ENCODE data around the gene PCDHGA12. TPM values are rescaled to one million over a fixed set of nuclear protein-coding genes. Genes with fewer than 3 reads are reported as not detected.

Gene PCDHGA12
- total RNA-seq, 1 experiment from 2014 or later, result 2.1 TPM

DNA sequence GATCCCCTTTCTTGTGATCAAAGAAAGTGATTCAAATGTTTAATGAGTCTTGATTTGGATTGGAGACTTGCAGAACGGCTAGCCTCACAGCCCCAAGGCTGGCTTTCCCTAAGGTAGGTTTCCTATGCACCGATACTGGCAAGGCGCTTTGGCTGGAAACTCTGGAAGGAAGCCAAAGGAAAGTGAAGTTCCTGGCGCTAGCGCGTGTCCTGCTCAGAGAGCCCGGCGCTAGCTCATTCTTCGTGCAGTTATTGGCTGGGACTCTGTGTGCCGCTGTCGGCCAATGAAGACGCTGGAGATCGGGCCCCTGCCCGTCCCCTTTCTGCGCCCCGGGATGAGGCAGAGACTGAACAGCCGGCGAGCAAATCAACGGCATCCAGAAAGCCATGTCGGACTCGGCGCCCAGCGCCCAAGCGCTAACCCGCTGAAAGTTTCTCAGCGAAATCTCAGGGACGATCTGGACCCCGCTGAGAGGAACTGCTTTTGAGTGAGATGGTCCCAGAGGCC is 45.4 kb downstream of the PCDHGA12 start, which contains the start of gene PCDHGC3 (continued):
- TF ChIP-seq, protein P1, sequence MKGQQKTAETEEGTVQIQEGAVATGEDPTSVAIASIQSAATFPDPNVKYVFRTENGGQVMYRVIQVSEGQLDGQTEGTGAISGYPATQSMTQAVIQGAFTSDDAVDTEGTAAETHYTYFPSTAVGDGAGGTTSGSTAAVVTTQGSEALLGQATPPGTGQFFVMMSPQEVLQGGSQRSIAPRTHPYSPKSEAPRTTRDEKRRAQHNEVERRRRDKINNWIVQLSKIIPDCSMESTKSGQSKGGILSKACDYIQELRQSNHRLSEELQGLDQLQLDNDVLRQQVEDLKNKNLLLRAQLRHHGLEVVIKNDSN (CRISPR knock-in tag; IDR thresholded peaks at IDR 0.05), result 0 out of 2 replicates have a peak, but pooled peaks have one; percentile 23
- TF ChIP-seq FOXJ3 (CRISPR knock-in tag; IDR thresholded peaks at IDR 0.05; ENCODE audit: borderline replicate concordance) (no peak), MYBL2 (CRISPR knock-in tag; IDR thresholded peaks at IDR 0.05) (no peak; the same call in 1 of the 2 replicates), NFATC4 (CRISPR knock-in tag; IDR thresholded peaks at IDR 0.05) (no peak), GABPB1 (CRISPR knock-in tag; IDR thresholded peaks at IDR 0.05) (no peak), SOX15 (CRISPR knock-in tag; IDR thresholded peaks at IDR 0.05) (no peak), ETV6 (CRISPR knock-in tag; IDR thresholded peaks at IDR 0.05) (peak; percentile 29; the same call in 1 of the 2 replicates)
- TF ChIP-seq, protein P2, sequence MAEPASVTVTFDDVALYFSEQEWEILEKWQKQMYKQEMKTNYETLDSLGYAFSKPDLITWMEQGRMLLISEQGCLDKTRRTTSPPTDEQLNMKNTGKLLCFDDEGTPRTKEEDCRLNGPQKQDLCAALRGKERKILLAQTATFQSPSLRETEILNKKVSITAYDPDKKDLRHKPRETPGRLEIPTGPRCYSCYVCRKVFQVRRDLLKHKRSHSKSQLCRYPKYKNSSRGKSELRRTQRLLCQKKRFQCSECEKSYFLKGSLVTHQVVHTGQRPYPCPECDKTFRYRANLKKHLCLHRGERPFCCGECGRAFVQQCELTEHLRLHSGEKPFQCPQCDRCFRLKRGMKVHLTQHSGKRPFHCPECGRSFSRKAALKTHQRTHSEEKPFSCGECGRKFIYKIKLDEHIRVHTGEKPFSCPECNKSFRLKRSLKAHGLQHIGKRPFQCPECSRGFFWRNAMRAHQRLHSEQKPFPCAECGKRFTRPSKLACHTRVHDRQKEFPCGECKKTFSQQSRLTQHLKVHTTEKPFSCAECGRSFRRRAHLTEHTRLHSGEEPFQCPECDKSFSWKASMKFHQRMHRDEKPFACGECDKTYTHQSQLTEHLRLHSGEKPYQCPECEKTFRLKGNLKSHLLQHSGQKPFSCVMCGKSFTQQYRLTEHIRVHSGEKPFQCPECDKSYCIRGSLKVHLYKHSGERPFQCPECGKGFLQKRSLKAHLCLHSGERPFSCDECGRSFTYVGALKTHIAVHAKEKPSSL (CRISPR knock-in tag; conservative IDR thresholded peaks at IDR 0.05), result no peak
- TF ChIP-seq, protein P3, sequence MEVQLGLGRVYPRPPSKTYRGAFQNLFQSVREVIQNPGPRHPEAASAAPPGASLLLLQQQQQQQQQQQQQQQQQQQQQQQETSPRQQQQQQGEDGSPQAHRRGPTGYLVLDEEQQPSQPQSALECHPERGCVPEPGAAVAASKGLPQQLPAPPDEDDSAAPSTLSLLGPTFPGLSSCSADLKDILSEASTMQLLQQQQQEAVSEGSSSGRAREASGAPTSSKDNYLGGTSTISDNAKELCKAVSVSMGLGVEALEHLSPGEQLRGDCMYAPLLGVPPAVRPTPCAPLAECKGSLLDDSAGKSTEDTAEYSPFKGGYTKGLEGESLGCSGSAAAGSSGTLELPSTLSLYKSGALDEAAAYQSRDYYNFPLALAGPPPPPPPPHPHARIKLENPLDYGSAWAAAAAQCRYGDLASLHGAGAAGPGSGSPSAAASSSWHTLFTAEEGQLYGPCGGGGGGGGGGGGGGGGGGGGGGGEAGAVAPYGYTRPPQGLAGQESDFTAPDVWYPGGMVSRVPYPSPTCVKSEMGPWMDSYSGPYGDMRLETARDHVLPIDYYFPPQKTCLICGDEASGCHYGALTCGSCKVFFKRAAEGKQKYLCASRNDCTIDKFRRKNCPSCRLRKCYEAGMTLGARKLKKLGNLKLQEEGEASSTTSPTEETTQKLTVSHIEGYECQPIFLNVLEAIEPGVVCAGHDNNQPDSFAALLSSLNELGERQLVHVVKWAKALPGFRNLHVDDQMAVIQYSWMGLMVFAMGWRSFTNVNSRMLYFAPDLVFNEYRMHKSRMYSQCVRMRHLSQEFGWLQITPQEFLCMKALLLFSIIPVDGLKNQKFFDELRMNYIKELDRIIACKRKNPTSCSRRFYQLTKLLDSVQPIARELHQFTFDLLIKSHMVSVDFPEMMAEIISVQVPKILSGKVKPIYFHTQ (CRISPR knock-in tag; IDR thresholded peaks at IDR 0.05), result no peak

DNA sequence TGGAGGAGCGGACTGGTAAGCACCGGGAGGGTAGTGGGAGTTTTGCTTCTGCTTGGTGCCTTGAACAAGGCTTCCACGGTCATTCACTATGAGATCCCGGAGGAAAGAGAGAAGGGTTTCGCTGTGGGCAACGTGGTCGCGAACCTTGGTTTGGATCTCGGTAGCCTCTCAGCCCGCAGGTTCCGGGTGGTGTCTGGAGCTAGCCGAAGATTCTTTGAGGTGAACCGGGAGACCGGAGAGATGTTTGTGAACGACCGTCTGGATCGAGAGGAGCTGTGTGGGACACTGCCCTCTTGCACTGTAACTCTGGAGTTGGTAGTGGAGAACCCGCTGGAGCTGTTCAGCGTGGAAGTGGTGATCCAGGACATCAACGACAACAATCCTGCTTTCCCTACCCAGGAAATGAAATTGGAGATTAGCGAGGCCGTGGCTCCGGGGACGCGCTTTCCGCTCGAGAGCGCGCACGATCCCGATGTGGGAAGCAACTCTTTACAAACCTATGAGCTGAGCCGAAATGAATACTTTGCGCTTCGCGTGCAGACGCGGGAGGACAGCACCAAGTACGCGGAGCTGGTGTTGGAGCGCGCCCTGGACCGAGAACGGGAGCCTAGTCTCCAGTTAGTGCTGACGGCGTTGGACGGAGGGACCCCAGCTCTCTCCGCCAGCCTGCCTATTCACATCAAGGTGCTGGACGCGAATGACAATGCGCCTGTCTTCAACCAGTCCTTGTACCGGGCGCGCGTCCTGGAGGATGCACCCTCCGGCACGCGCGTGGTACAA is 46.0 kb downstream of the PCDHGA12 start:
- POLR2A ChIA-PET, result interaction anchor here (0.9 to 1.4 kb wide), 3 partner anchors 9 to 36 kb away, joined by 3 to 4 read pairs (median 4); partner anchors contain the start of gene PCDHGC4
- TF ChIP-seq, protein P4, sequence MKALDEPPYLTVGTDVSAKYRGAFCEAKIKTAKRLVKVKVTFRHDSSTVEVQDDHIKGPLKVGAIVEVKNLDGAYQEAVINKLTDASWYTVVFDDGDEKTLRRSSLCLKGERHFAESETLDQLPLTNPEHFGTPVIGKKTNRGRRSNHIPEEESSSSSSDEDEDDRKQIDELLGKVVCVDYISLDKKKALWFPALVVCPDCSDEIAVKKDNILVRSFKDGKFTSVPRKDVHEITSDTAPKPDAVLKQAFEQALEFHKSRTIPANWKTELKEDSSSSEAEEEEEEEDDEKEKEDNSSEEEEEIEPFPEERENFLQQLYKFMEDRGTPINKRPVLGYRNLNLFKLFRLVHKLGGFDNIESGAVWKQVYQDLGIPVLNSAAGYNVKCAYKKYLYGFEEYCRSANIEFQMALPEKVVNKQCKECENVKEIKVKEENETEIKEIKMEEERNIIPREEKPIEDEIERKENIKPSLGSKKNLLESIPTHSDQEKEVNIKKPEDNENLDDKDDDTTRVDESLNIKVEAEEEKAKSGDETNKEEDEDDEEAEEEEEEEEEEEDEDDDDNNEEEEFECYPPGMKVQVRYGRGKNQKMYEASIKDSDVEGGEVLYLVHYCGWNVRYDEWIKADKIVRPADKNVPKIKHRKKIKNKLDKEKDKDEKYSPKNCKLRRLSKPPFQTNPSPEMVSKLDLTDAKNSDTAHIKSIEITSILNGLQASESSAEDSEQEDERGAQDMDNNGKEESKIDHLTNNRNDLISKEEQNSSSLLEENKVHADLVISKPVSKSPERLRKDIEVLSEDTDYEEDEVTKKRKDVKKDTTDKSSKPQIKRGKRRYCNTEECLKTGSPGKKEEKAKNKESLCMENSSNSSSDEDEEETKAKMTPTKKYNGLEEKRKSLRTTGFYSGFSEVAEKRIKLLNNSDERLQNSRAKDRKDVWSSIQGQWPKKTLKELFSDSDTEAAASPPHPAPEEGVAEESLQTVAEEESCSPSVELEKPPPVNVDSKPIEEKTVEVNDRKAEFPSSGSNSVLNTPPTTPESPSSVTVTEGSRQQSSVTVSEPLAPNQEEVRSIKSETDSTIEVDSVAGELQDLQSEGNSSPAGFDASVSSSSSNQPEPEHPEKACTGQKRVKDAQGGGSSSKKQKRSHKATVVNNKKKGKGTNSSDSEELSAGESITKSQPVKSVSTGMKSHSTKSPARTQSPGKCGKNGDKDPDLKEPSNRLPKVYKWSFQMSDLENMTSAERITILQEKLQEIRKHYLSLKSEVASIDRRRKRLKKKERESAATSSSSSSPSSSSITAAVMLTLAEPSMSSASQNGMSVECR (CRISPR knock-in tag; IDR thresholded peaks at IDR 0.05; ENCODE audit: borderline replicate concordance), result 0 out of 2 replicates have a peak, but pooled peaks have one; percentile 3
- TF ChIP-seq ETV6 (CRISPR knock-in tag; IDR thresholded peaks at IDR 0.05), result no peak; the same call in 1 of the 2 replicates
- TF ChIP-seq MYBL2 (CRISPR knock-in tag; IDR thresholded peaks at IDR 0.05), result peak; percentile 1; the same call in 1 of the 2 replicates
- no peak for TF ChIP-seq CREB1 (CRISPR knock-in tag; IDR thresholded peaks at IDR 0.05)
- Mint-ChIP-seq H3K36me3 (peaks cover 7% of the 10 kb centered on the region), H3K9me3 (peaks cover 2% of the 10 kb centered on the region; the same call in 1 of the 2 replicates), H3K27ac (peak overlapping the region; percentile 93), H3K4me3 (peak overlapping the region; percentile 92), H3K27me3 (ENCODE audit: low read depth) (peaks cover 28% of the 10 kb centered on the region), H3K4me1 (peaks cover 37% of the 10 kb centered on the region)
- peak; percentile 64 for DNase-seq (ENCODE audit: low spot score)
- CTCF ChIA-PET, result interaction anchor here (0.7 to 5.2 kb wide), 38 partner anchors 9 to 484 kb away, joined by 3 to 113 read pairs (median 8); partner anchors contain the start of genes DIAPH1, PCDHB14, PCDHB15 and PCDHB5
- peak; percentile 6 for ATAC-seq

Data from WTC11 (cell line).